Activated CD4-positive, alpha-beta memory T cell treated with anti-CD3 and anti-CD28 coated beads for 36 hours (primary cell): Measurements from ENCODE around the gene GRAPL. TPM values are rescaled to one million over a fixed set of nuclear protein-coding genes. Genes with fewer than 3 reads are reported as not detected.
"Not testable (repeated sequence)": the region's sequence is repeated elsewhere in the genome, so short reads cannot be mapped to it uniquely, and the experiment has no call there.

Experiments
- CTCF ChIA-PET: fragments of 350-600 bp; sonication (Branson Sonifier 250); formaldehyde crosslinking; loops from one replicate; lab custom pipeline; 2021; ENCODE audit warnings: antibody characterized with exemption, inconsistent platforms; lab: Charles Lee
- POLR2A ChIA-PET: fragments of 350-600 bp; sonication (Branson Sonifier 250); formaldehyde crosslinking; loops from one replicate; lab custom pipeline; 2021; ENCODE audit warnings: antibody characterized with exemption; lab: Charles Lee
- DNase-seq: peaks from one replicate; pipeline ENCODE4 v3.0.0-alpha.2; 2020
- H3K27ac Mint-ChIP-seq: one replicate; pipeline ENCODE4 v1.8.0; 2021; ENCODE audit warnings: mixed read lengths
- H3K27me3 Mint-ChIP-seq: one replicate; pipeline ENCODE4 v1.8.0; 2021; ENCODE audit warnings: mixed read lengths
- H3K36me3 Mint-ChIP-seq: one replicate; pipeline ENCODE4 v1.8.0; 2021; ENCODE audit warnings: mixed read lengths
- H3K4me1 Mint-ChIP-seq: one replicate; pipeline ENCODE4 v1.8.0; 2021; ENCODE audit warnings: low read depth, mixed read lengths
- H3K4me3 Mint-ChIP-seq: one replicate; pipeline ENCODE4 v1.8.0; 2021; ENCODE audit warnings: mild to moderate bottlenecking, mixed read lengths
- H3K9me3 Mint-ChIP-seq: one replicate; pipeline ENCODE4 v1.8.0; 2021; ENCODE audit warnings: mixed read lengths
- intact Hi-C: fragments of 100-400 bp; cut with micrococcal nuclease; formaldehyde crosslinking; loops from one replicate; pipeline ENCODE4 v1.15.1; 2023
- total RNA-seq, 2 experiments: library from RNA; stranded (reverse); gene quantifications; one replicate each; pipeline ENCODE4 v1.2.3, GENCODE V29; 2021

GRAPL gene
- total RNA-seq = 1 to 10 TPM; 3.2 to 3.5 TPM

DNA sequence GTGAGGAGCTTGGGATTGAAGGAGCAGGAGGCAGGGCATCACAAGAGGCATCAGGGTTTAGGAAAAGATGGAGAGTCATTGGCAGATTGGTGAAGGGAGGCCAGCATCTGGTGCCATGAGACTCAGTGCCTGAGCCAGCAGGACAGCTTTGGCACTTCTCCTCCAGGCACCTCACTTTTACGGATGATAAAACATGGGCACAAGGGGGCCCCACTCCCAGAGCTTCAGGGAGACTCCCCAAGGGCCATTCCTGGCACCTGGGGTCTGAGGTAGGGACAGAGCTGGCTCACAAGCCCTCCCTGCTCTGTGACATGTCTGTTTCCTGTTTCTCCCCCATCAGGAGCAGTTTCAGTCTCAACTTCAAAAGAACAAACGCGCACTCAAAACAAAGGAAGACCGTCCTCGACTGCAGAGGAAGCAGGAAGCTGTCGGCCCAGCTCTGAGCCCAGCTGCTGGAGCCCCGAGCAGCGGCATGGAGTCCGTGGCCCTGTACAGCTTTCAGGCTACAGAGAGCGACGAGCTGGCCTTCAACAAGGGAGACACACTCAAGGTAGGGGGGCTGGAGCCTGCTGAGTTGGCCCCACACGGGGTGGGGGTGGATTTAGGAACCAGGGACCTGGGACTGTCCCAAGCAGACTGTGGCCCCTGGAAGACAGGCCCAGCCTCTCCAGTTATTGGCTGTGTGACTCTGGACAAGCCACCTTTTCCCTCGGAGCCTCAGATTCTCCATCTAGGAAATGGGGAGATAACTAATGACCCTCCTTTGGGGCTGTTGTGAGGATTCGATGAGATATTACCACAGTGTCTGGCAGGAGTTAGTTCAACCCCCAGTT lies at the start of gene GRAPL:
Gene GRAPL, plus strand, starts transcription at position 442 of the 833 bp plus-strand sequence. Its CDS starts 31 bp downstream, at position 473.
- H3K4me3 Mint-ChIP-seq = not testable (repeated sequence)

DNA sequence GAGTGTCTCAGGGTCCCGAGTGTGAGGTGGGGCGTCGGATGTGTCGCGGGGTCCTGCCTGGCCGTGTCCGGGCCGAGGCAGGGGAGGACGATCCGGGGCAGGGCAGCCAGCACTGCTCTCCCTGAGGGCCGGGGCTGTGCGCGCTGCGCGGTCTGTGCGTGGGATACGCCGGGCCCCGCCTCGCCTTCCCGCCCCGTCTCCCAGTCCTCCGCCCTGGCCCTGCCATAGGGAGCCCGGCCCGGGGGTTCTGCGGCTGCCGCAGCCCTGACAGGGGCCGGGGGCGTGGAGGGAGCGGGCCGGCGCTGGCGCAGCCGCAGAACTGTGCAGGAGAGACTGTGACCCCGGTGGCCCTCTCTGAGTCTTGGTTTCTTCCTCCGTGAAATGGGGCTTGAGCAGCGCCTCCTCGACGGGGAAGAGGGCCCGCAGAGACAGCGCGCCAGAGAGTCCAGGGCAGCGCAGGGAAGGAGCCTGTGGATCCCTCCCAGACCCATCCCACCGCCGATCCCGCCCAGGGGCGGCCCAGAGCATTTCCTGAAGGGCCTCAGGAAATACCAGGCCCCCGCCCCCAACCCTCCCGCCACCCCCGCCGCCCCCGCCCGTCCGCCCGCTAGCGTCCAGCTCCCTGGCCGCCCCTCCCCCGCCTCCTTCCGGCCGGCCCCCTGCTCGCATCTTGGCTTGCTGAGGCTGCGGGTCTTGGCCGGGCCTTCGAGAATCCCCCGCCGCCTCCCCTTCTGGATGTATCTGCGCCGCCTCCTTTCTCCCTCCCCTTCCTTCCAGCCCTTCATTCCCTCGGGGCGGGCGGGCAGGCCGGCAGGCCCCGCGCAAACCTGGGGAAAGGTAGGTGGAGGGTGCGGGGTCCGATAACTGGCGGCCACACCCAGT lies 38.3 kb upstream of the GRAPL start:
- H3K27me3 Mint-ChIP-seq, H3K4me1 Mint-ChIP-seq, H3K4me3 Mint-ChIP-seq, H3K27ac Mint-ChIP-seq, H3K9me3 Mint-ChIP-seq, CTCF ChIA-PET, H3K36me3 Mint-ChIP-seq, intact Hi-C loops, POLR2A ChIA-PET: not testable (repeated sequence)
- DNase-seq = peak; percentile 5

More for the DNA sequence above, at the start of gene GRAPL:
- H3K27ac Mint-ChIP-seq, H3K27me3 Mint-ChIP-seq, H3K36me3 Mint-ChIP-seq, H3K9me3 Mint-ChIP-seq, H3K4me1 Mint-ChIP-seq, intact Hi-C loops, DNase-seq, POLR2A ChIA-PET, CTCF ChIA-PET: not testable (repeated sequence)

DNA sequence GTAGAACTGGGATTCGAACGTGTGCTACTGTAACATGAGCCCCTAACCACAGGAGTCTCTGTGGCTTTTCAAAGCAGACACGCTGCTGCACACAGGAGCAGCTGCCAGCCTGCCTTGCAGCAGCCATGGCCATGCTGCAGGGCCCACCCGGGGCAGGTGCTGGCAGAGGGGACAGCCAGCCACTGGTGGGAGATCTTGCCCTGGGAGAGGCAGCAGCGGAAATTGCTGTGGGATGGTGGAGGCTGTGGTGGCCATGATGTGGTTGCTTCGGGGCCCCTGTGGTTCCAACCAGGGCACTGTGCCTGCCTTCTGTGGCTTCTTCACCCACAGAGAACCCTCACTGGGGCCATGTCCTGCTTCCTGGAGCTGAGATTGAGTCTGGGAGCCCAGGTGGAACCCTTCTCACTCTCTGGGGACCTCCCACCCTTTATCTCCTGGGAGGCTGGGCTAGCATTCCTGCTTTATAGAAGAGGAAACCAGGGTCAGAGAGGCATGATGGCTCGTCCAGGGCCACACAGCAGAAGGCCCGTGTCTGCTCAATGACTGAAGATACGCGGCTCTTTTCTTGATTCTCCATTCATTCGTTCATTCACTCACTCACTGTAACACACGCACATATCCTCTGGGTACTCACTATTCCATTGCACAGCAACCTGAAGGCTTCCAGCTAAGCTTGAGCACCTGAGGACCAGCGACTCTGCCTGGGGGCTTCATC lies 37.2 kb upstream of the GRAPL start:
- DNase-seq, POLR2A ChIA-PET, CTCF ChIA-PET, H3K4me3 Mint-ChIP-seq, H3K36me3 Mint-ChIP-seq, H3K27ac Mint-ChIP-seq, H3K9me3 Mint-ChIP-seq, H3K27me3 Mint-ChIP-seq, H3K4me1 Mint-ChIP-seq, intact Hi-C loops: not testable (repeated sequence)

DNA sequence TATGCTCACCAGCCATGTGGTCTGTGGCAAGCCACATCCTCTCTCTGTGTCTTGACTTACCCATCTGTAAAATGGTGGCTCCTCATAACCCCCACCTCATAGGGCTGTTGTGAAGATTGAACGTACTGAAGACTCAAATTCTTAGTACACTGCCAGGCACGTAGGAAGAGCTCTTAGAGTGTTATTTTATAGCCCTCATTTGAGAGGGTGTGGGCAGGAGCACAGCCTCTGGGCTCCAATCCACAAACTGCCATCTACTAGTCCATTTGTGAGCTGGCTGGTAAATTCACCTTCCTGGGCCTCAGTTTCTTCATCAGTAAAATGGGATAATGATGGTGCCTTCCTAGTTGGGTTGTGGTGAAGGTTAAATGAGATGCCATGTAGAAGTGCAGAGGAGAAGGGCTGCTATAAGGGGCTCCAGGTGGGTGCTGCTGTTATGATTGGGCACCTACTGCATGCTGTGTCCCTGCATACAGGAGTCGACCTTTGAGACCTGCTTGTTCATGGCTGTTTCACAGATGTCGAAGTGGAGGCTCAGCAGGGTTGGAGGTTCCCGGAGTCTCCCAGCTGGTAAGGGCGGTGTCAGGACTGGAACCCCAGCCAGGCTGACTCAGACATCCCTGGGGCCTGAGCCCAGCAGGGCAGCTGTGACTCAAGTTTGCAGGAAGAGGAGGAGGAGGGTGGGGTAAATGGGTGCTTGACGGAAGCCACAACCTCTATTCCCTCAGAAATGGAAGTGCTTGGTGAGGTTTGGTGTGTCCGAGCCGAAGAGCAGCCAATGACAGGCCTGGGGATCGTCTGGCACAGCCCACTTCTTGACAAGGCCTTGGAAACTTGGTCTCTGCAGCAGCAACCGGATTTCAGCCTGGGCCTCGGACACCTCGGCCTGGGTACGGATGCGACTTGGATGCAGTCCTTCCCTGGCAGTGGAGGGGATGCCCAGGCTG lies 34.4 kb upstream of the GRAPL start:
- H3K4me1 Mint-ChIP-seq, H3K27ac Mint-ChIP-seq, H3K36me3 Mint-ChIP-seq, H3K4me3 Mint-ChIP-seq, DNase-seq, CTCF ChIA-PET, H3K27me3 Mint-ChIP-seq, POLR2A ChIA-PET, intact Hi-C loops, H3K9me3 Mint-ChIP-seq: not testable (repeated sequence)

GRCh38 chr17:19093684-19094438 lies 33.5 kb upstream of the GRAPL start:
- POLR2A ChIA-PET, H3K27me3 Mint-ChIP-seq, H3K4me3 Mint-ChIP-seq, H3K4me1 Mint-ChIP-seq, intact Hi-C loops, CTCF ChIA-PET, H3K36me3 Mint-ChIP-seq, H3K9me3 Mint-ChIP-seq, H3K27ac Mint-ChIP-seq, DNase-seq: not testable (repeated sequence)

GRCh38 chr17:19108517-19108916 lies 18.9 kb upstream of the GRAPL start:
- CTCF ChIA-PET, H3K27me3 Mint-ChIP-seq, H3K4me3 Mint-ChIP-seq, H3K4me1 Mint-ChIP-seq, intact Hi-C loops, H3K36me3 Mint-ChIP-seq, DNase-seq, H3K27ac Mint-ChIP-seq, H3K9me3 Mint-ChIP-seq, POLR2A ChIA-PET: not testable (repeated sequence)

DNA sequence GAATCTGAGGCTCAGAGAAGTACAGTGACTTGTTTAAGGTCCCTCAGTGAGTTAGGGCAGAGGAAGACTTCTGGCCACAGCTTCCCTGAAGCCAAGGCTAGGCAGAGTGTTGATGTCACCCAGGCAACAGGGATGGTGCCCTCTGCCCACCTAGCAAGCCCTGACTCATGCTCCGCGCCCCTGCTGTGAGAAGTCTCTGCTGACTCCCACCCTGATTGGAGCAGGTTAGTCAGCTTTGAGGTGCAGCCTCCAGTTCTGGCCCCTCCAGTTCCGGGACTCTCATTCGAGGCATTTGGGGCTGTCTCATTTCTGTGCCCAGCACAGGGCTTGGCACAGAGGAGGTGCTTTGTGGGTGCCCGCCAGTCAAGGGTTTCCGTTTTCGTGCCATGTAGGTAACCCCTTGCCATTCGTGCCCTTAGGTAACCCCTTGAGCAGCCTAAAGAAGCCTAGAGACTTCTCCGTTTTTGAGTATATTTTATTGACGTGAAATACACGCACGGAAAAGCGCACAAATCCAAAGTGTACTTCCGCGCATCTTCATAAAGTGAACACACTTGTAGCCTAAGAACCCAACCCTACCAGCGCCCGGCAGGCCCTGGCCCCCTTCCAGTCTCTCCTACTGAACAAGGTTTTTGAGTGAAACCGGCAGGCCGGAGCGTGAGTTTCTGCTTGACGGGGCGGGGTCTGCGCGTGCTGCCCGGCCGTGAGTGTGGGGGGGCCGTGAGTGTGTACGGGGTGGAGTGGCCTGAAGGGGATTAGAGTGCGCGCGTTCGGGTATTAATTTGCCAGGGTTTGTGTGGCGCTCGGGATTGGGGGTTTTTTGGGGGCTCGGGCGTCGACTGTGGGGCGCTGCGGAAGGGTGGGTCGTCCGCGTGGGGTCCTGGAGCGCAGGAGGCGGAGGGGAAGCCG lies 16.9 kb upstream of the GRAPL start:
- intact Hi-C loops, H3K27ac Mint-ChIP-seq, H3K27me3 Mint-ChIP-seq, CTCF ChIA-PET, H3K4me3 Mint-ChIP-seq, POLR2A ChIA-PET, H3K4me1 Mint-ChIP-seq, H3K36me3 Mint-ChIP-seq, DNase-seq, H3K9me3 Mint-ChIP-seq: not testable (repeated sequence)

DNA sequence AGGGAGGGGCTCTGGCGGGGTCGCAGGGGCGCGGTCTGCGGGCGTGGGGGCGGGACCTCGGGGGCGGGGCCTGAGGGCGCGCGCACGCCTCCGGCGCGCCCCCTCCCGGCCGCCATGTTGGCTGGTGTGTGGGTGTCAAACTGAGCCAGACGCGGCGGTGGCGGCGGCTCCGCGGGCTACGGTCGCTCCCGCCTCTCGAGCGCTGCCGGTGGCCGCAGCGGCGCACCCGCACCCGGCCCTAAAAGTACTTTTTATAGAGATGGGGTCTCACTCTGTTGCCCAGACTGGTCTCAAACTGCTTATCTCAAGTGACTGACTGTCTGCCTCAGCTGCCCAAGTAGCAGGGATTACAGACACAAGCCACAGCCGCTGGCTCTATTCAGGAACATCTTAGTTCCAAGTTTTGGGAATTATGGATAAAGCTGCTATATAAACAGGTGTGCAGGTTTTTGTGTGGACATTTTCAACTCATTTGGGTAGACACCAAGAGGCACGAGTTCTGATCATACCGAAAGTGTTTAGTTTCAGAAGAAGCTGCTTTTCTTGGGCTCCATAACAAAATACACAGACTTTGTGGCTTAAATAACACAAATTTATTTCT lies 16.2 kb upstream of the GRAPL start:
- H3K36me3 Mint-ChIP-seq, POLR2A ChIA-PET, CTCF ChIA-PET, H3K9me3 Mint-ChIP-seq, intact Hi-C loops, H3K27me3 Mint-ChIP-seq, H3K4me1 Mint-ChIP-seq: not testable (repeated sequence)
- DNase-seq = peak; percentile 66
- H3K4me3 Mint-ChIP-seq = peak overlapping the region; percentile 69
- peak overlapping the region; percentile 33 for H3K27ac Mint-ChIP-seq

DNA sequence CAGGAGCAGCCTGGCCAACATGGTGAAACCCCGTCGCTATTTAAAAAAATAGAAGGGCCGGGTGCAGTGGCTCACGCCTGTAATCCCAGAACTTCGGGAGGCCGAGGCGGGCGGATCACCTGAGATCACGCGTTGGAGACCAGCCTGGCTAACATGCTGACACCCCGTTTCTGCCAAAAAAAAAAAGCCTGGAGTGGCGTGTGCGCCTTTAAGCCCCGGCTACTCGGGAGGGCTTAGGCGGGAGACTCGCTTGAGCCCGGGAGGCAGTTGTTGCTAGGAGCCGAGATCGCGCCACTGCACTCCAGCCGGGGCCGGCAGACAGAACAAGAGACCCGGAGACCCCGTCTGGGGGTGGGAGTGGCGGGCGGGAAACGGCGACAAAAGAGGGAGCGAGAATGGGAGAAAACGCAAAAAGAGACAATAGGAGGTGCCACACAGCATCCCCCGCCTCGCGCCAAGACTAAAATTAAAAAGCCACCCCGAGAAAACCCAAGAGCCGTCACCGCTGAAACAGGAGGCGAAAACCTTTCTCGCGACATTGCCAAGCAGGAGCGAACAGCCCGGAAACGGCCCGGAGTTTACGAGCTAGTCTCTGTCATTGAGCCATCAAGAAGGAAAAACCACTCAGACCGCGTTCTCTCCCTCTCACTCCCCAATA lies 15.5 kb upstream of the GRAPL start:
- CTCF ChIA-PET, H3K9me3 Mint-ChIP-seq, H3K27me3 Mint-ChIP-seq, H3K4me1 Mint-ChIP-seq, intact Hi-C loops, POLR2A ChIA-PET, H3K36me3 Mint-ChIP-seq: not testable (repeated sequence)
- DNase-seq = peak; percentile 80
- peak overlapping the region; percentile 92 for H3K27ac Mint-ChIP-seq
- peak overlapping the region; percentile 75 for H3K4me3 Mint-ChIP-seq

GRCh38 chr17:19112459-19112826 lies 14.9 kb upstream of the GRAPL start:
- H3K4me1 Mint-ChIP-seq, H3K36me3 Mint-ChIP-seq, intact Hi-C loops, H3K4me3 Mint-ChIP-seq, H3K27me3 Mint-ChIP-seq, H3K9me3 Mint-ChIP-seq, DNase-seq, H3K27ac Mint-ChIP-seq, POLR2A ChIA-PET, CTCF ChIA-PET: not testable (repeated sequence)
